ENCODE measurements around the gene LRIF1.

DNA sequence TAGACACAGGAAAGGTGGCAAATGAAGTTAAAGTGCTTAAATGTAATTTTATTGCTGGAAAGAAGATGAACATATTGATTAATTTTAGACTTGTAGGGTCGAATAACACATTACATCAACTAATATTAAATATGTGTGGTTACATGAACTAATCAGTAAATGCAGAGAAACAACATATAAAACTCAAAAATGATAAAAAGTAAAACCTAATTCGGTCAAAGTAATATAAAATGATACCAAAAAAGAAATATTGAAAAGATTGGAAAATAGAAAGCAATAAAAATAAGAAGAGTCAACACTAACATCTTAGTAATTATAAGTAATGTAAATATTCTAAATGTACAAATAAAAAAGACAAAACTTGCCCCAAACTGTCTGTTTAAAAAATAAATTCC, 47.5 kb downstream of the LRIF1 start:
- TF ChIP-seq, protein P1, sequence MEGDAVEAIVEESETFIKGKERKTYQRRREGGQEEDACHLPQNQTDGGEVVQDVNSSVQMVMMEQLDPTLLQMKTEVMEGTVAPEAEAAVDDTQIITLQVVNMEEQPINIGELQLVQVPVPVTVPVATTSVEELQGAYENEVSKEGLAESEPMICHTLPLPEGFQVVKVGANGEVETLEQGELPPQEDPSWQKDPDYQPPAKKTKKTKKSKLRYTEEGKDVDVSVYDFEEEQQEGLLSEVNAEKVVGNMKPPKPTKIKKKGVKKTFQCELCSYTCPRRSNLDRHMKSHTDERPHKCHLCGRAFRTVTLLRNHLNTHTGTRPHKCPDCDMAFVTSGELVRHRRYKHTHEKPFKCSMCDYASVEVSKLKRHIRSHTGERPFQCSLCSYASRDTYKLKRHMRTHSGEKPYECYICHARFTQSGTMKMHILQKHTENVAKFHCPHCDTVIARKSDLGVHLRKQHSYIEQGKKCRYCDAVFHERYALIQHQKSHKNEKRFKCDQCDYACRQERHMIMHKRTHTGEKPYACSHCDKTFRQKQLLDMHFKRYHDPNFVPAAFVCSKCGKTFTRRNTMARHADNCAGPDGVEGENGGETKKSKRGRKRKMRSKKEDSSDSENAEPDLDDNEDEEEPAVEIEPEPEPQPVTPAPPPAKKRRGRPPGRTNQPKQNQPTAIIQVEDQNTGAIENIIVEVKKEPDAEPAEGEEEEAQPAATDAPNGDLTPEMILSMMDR (conservative IDR thresholded peaks at IDR 0.05): no peak
- no peak for TF ChIP-seq ZFX (IDR thresholded peaks at IDR 0.05)

Data from C4-2B (cell line).